Neutrophil (primary cell): ENCODE data around the gene RHEBL1.
A peak's percentile ranks its signal among the peaks of the same experiment; 100 is the strongest.

ENCODE experiments used
- H3K27ac ChIP-seq: fragments of 200-600 bp; sonication (generic); 2 replicates; pipeline ENCODE4 v1.5.1; 2016; ENCODE audit warnings: mild to moderate bottlenecking, moderate library complexity
- H3K27me3 ChIP-seq: fragments of 200-600 bp; sonication (generic); 2 replicates; pipeline ENCODE4 v1.6.0; 2016; ENCODE audit warnings: mild to moderate bottlenecking
- H3K36me3 ChIP-seq: fragments of 200-600 bp; sonication (generic); 2 replicates; pipeline ENCODE4 v1.5.1; 2017
- H3K4me1 ChIP-seq, 2 experiments: fragments of 200-600 bp in 1 of 2; sonication (generic) in 1 of 2; 1 replicate in 1 of 2; 2 replicates in 1 of 2; pipeline versions ENCODE4 v1.5.1 to v1.6.1; 2013 to 2016; ENCODE audit warnings: low read depth in 1 of 2, low read length in 1 of 2, mild to moderate bottlenecking in 1 of 2, moderate library complexity in 1 of 2; ENCODE audit not compliant: control insufficient read depth in 1 of 2, insufficient read depth in 1 of 2
- H3K4me3 ChIP-seq, 2 experiments: fragments of 200-600 bp in 1 of 2; sonication (generic) in 1 of 2; 1 replicate in 1 of 2; 2 replicates in 1 of 2; pipeline ENCODE4 v1.5.1; 2013 to 2016; ENCODE audit warnings: low read depth in 1 of 2, low read length in 1 of 2, mild to moderate bottlenecking in 1 of 2, moderate library complexity in 1 of 2
- H3K9me3 ChIP-seq: fragments of 200-600 bp; sonication (generic); 2 replicates; pipeline ENCODE4 v1.5.1; 2016
- TF ChIP-seq, protein P1 (sequence below): fragments of 200-600 bp; sonication (generic); IDR thresholded peaks from 2 replicates; pipeline ENCODE4 v1.5.1; 2016; ENCODE audit warnings: antibody characterized with exemption

RHEBL1 gene

DNA sequence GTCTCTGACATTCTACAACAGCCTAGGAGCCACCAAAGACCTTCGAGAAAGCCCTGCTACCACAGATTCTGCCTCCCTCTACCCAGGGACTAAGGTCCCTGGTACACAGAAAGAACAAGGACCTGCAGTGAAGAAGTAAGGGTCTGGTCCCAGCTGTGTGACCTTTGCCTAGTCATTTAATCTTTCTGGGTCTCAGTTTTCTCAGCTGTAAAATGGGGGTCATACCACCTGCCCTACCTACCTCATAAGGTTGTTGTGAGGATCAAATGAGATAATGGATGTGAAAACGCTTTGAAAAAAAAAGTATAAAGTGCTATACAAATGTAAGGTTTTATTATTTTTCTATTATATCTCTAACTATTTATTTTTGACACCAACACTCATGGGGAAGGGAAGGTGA, 46.0 kb downstream of the RHEBL1 start:
- H3K27ac ChIP-seq: peak overlapping the region; percentile 28
- no peak overlapping the region for H3K4me3 ChIP-seq
- peaks cover 23 to 26% of the 10 kb centered on the region in 2 experiments for H3K4me1 ChIP-seq
- no peaks in the 10 kb centered on the region for H3K9me3 ChIP-seq
- peaks cover 89% of the 10 kb centered on the region for H3K36me3 ChIP-seq
- H3K27me3 ChIP-seq: no peaks in the 10 kb centered on the region
- TF ChIP-seq, protein P1, sequence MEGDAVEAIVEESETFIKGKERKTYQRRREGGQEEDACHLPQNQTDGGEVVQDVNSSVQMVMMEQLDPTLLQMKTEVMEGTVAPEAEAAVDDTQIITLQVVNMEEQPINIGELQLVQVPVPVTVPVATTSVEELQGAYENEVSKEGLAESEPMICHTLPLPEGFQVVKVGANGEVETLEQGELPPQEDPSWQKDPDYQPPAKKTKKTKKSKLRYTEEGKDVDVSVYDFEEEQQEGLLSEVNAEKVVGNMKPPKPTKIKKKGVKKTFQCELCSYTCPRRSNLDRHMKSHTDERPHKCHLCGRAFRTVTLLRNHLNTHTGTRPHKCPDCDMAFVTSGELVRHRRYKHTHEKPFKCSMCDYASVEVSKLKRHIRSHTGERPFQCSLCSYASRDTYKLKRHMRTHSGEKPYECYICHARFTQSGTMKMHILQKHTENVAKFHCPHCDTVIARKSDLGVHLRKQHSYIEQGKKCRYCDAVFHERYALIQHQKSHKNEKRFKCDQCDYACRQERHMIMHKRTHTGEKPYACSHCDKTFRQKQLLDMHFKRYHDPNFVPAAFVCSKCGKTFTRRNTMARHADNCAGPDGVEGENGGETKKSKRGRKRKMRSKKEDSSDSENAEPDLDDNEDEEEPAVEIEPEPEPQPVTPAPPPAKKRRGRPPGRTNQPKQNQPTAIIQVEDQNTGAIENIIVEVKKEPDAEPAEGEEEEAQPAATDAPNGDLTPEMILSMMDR: no peak

DNA sequence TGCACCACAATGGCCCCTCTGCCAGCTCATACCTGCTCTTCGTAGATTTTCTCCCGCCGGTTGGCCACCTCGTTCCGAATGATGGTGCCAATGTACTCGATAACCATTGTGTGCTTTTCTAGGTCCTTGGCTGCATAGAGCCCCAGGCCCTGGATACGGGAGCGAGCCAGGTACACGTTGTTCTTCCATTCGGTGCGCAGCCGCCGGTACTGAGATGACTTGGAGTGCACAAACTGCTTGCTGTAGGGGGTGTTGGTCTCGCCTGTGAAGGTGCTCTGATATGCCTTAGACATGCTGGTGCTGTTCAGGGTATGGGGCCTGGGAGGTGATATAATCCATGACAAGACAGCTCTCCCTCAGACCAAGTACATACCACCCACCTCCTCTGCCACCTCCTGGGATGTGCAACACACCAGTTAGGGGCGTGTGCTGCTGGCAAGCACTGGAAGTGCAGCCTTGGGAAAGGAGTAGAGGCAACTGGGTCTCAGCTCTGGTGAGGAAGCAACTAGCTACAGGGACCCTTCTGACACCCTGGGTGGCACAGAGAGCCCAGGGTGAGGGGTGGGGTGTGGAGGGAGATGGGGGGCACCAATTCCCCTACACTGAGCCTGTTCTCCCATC, 47.1 kb downstream of the RHEBL1 start:
- Histone ChIP-seq H3K27ac (peak overlapping the region; percentile 91), H3K4me3 (no peak overlapping the region), H3K9me3 (no peaks in the 10 kb centered on the region), H3K4me1 (peaks cover 19 to 22% of the 10 kb centered on the region in 2 experiments), H3K36me3 (peaks cover 77% of the 10 kb centered on the region), H3K27me3 (no peaks in the 10 kb centered on the region)
- TF ChIP-seq, protein P1: no peak

DNA sequence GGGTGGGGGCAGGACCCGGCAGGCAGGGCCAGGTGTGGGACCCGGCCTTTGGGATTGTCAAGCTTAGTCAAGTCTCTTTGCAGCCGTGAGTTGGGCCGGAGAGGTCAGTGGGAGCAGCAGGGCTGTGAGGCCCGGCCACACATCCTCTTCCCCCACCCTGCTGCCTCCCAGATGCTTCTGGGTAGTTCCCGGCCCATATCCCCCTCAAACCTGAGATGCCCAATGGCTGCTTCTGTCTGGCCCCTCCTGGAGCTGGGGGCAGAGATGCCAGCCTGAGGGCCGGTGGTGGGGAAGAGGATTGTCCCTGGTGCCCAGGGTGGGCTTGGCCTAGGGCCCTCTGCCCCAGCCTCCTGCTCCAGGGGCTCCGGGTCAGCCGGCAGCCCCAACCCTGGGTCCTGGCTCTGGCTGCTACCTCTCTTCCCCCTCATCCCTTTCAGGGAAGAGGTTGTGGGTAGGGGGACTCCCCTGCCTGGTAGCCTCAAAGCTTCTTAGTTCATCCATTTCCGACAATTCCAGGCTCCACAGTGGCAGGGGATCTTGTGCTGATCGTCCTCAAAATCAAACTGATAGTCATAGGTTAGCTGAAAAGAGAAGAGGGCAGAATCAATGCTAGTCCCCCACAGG, 48.4 kb downstream of the RHEBL1 start:
- Histone ChIP-seq H3K4me3 (no peak overlapping the region), H3K27ac (peak overlapping the region; percentile 91), H3K9me3 (no peaks in the 10 kb centered on the region), H3K4me1 (peaks cover 24 to 28% of the 10 kb centered on the region in 2 experiments), H3K36me3 (peaks cover 64% of the 10 kb centered on the region), H3K27me3 (no peaks in the 10 kb centered on the region)
- TF ChIP-seq, protein P1: no peak

DNA sequence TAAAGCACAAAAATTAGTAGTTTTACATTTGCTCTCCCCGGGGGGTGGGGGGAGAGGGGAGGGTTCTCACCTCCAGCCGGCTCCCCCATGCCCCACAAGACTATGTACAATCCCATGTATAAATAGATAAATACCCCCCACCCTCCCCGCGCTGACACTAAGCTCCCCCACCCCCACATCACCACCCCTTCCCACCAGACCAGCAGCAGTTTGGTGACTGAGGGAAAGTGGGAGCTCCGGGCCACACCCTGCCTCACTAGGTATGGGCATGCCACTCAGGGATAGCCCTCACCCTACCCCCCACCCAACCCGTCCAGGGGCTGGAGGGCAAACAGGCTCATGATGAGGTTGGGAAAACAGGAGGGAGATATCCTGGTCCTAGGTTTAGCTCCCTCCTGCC, 49.3 kb downstream of the RHEBL1 start:
- H3K4me1 ChIP-seq: peaks cover 24 to 28% of the 10 kb centered on the region in 2 experiments
- TF ChIP-seq, protein P1: no peak
- peak overlapping the region in 1 of 2 experiments; percentile 69 for H3K4me3 ChIP-seq
- peaks cover 55% of the 10 kb centered on the region for H3K36me3 ChIP-seq
- no peaks in the 10 kb centered on the region for H3K9me3 ChIP-seq
- H3K27me3 ChIP-seq: no peaks in the 10 kb centered on the region
- peak overlapping the region; percentile 91 for H3K27ac ChIP-seq

DNA sequence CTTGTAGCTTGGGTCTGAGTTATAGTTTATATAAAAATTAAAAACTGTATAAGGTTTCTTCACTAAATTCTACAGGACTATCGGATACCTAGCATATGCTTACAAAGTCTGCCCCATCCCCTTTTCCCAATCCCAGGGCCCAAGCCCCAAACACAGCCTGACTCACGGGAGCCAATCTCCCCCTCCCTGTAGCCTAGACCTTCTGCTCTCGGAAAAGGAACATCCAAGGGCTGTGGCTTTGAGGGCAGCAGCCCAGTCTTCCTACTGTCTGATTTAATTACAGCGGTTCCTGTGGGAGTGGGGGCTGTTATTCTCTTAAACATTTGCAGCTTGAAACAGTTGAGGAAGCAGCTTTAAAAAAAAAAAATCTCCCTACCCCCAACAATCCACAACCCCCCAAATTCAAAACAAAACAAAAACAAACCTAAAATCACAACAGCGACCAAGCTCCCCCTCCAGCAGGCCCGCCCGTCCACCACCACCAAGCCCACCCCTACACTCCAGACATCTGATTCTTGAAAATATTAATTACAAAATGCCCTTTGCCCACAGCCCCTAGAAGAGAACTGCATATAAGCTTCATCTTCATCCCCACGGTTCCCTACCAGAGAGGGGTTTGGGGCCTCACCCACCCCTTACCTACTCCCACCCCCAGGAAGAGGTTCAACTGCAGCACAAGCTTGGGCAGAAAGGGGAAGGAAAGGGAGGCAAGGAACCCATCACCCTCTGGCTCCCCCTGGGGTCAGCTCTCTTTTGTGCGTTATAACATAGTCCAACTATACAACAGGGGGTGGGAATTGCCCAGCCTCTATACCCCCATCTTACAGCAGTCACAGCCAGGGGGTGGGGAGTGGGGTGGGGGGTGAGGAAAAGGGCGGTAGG, 50.1 kb downstream of the RHEBL1 start:
- H3K36me3 ChIP-seq: peaks cover 47% of the 10 kb centered on the region
- H3K9me3 ChIP-seq: no peaks in the 10 kb centered on the region
- H3K27me3 ChIP-seq: no peaks in the 10 kb centered on the region
- peak overlapping the region; percentile 91 for H3K27ac ChIP-seq
- TF ChIP-seq, protein P1: peak; percentile 77
- H3K4me3 ChIP-seq: peak overlapping the region; percentile 69 to 73
- H3K4me1 ChIP-seq: peaks cover 24 to 28% of the 10 kb centered on the region in 2 experiments
